ENCODE measurements around the gene PTCH2. TPM values are rescaled to one million over a fixed set of nuclear protein-coding genes. Genes with fewer than 3 reads are reported as not detected.
"Not testable (repeated sequence)": the region's sequence is repeated elsewhere in the genome, so short reads cannot be mapped to it uniquely, and the experiment has no call there.

PTCH2 gene
- total RNA-seq, 2 donors from 2014 or later = 0.26 to 0.99 TPM

GRCh38 chr1:44798481-44799365 is 44.3 kb downstream of the PTCH2 start:
- no peak for ATAC-seq
- no peaks in the 10 kb centered on the region for H3K36me3 ChIP-seq (replicated peaks in 1 of 2; ENCODE audit: insufficient read depth in 1 of 2, low read depth in 2 of 2)
- intact Hi-C loops (cut with DNase I) = no loop called here
- 79 to 81% methylated on average over 10 of the region's 10 CpGs for WGBS, 2 donors
- H3K27ac ChIP-seq = peak overlapping the region in 3 of 4 donors; percentile 85 to 99 (median 98)
- peaks cover 38% of the 10 kb centered on the region for H3K4me1 ChIP-seq
- no peak overlapping the region for H3K4me3 ChIP-seq
- H3K9me3 ChIP-seq = no peaks in the 10 kb centered on the region
- TF ChIP-seq CTCF (IDR thresholded peaks at IDR 0.05) (no peak), POLR2A (IDR thresholded peaks at IDR 0.05) (no peak)
- no peaks in the 10 kb centered on the region for H3K27me3 ChIP-seq
- DNase-seq = no peak

GRCh38 chr1:44797886-44798285 is 45.2 kb downstream of the PTCH2 start:
- ATAC-seq; H3K9me3 ChIP-seq; H3K27me3 ChIP-seq; H3K4me3 ChIP-seq; intact Hi-C loops (cut with DNase I); DNase-seq; H3K36me3 ChIP-seq (replicated peaks in 1 of 2; ENCODE audit: insufficient read depth in 1 of 2, low read depth in 2 of 2); H3K27ac ChIP-seq: not testable (repeated sequence)
- 78 to 79% methylated on average over 7 to 8 of the region's 8 CpGs for WGBS, 2 donors
- H3K4me1 ChIP-seq = peaks cover 35% of the 10 kb centered on the region

GRCh38 chr1:44792736-44793502 is 50.1 kb downstream of the PTCH2 start:
- no peaks in the 10 kb centered on the region for H3K36me3 ChIP-seq (replicated peaks in 1 of 2; ENCODE audit: insufficient read depth in 1 of 2, low read depth in 2 of 2)
- peak overlapping the region in 1 of 4 donors; percentile 18 for H3K27ac ChIP-seq
- no peaks in the 10 kb centered on the region for H3K27me3 ChIP-seq
- no peaks in the 10 kb centered on the region for H3K9me3 ChIP-seq
- DNase-seq (peak in 2 of 4 donors; percentile 4 to 8), ATAC-seq (no peak)
- intact Hi-C loops (cut with DNase I) = loop anchor here (5.0 kb wide), 1 partner anchor 34 kb away; no protein-coding TSS in a partner anchor
- 77 to 83% methylated on average over 7 to 9 of the region's 9 CpGs for WGBS, 2 donors
- H3K4me3 ChIP-seq = no peak overlapping the region
- H3K4me1 ChIP-seq = peaks cover 6% of the 10 kb centered on the region
- no peak for TF ChIP-seq POLR2A (IDR thresholded peaks at IDR 0.05)
- no peak for TF ChIP-seq CTCF (IDR thresholded peaks at IDR 0.05)

- Histone ChIP-seq H3K9me3 (no peaks in the 10 kb centered on the region), H3K27me3 (no peaks in the 10 kb centered on the region), H3K4me1 (peaks cover 13% of the 10 kb centered on the region), H3K4me3 (no peak overlapping the region), H3K36me3 (replicated peaks in 1 of 2; ENCODE audit: insufficient read depth in 1 of 2, low read depth in 2 of 2) (no peaks in the 10 kb centered on the region), H3K27ac (no peak overlapping the region)
- TF ChIP-seq CTCF (IDR thresholded peaks at IDR 0.05) = no peak
- TF ChIP-seq POLR2A (IDR thresholded peaks at IDR 0.05) = no peak
- intact Hi-C loops (cut with DNase I) = loop anchor here (5.0 kb wide), 1 partner anchor 36 kb away; no protein-coding TSS in a partner anchor
- ATAC-seq = no peak
- WGBS, 2 donors = 38 to 50% methylated on average over 7 of the region's 7 CpGs
- DNase-seq = no peak
These were observed 51.9 kb downstream of the PTCH2 start for GRCh38 chr1:44790968-44791801.
